HepG2 (cell line): Measurements from ENCODE around the gene KCNQ1OT1. TPM values are rescaled to one million over a fixed set of nuclear protein-coding genes. Genes with fewer than 3 reads are reported as not detected.

Experiments
- BRD4 ChIP-seq: sonication (generic); formaldehyde crosslinking; IDR thresholded peaks from 2 replicates; pipeline ENCODE4 v1.4.0; 2020; ENCODE audit warnings: missing genetic modification reagents
- ETV5 ChIP-seq: IDR thresholded peaks from 2 replicates; pipeline ENCODE4 v1.6.1; 2018; ENCODE audit warnings: missing biosample characterization, missing genetic modification reagents, inconsistent platforms, borderline replicate concordance
- FOXK2 ChIP-seq: fragments of 450-650 bp; IDR thresholded peaks from 2 replicates; pipeline ENCODE4 v1.6.1; 2016
- HMGXB4 ChIP-seq, 2 experiments: sonication (generic) in 1 of 2; formaldehyde crosslinking in 1 of 2; IDR thresholded peaks; 2 replicates each; pipeline versions ENCODE4 v1.4.0 to v1.6.1; 2018 to 2020; ENCODE audit warnings: missing genetic modification reagents in 2 of 2, borderline replicate concordance in 1 of 2, low read depth in 1 of 2, mild to moderate bottlenecking in 1 of 2, missing biosample characterization in 1 of 2
- HOXA9 ChIP-seq: sonication (generic); formaldehyde crosslinking; IDR thresholded peaks from 2 replicates; pipeline ENCODE4 v1.8.1; 2022; ENCODE audit warnings: missing genetic modification reagents, mild to moderate bottlenecking, moderate library complexity, borderline replicate concordance
- NFIB ChIP-seq: sonication (generic); formaldehyde crosslinking; IDR thresholded peaks from 2 replicates; pipeline ENCODE4 v1.9.0; 2021; ENCODE audit warnings: missing genetic modification reagents, mild to moderate bottlenecking, borderline replicate concordance
- NFKB2 ChIP-seq: sonication (generic); formaldehyde crosslinking; IDR thresholded peaks from 2 replicates; pipeline ENCODE4 v1.4.0; 2020; ENCODE audit warnings: missing genetic modification reagents, borderline replicate concordance
- PRDM4 ChIP-seq: sonication (generic); formaldehyde crosslinking; IDR thresholded peaks from 2 replicates; pipeline ENCODE4 v1.9.0; 2021; ENCODE audit warnings: missing genetic modification reagents, borderline replicate concordance
- SIX1 ChIP-seq: sonication (generic); formaldehyde crosslinking; IDR thresholded peaks from 2 replicates; pipeline ENCODE4 v1.4.0; 2020; ENCODE audit warnings: missing genetic modification reagents, borderline replicate concordance
- SKI ChIP-seq: fragments of 450-650 bp; IDR thresholded peaks from one replicate; pipeline ENCODE4 v1.6.1; 2018; ENCODE audit warnings: mild to moderate bottlenecking; ENCODE audit not compliant: partially characterized antibody
- SRSF9 ChIP-seq: fragments of 200-400 bp; formaldehyde crosslinking; IDR thresholded peaks from 2 replicates; pipeline ENCODE4 v1.6.1; 2018; ENCODE audit warnings: borderline replicate concordance, mild to moderate bottlenecking, low read depth, low read length; ENCODE audit not compliant: insufficient read depth, poor library complexity, severe bottlenecking
- TBX3 ChIP-seq: fragments of 450-650 bp; IDR thresholded peaks from 2 replicates; pipeline ENCODE4 v1.6.1; 2017; ENCODE audit warnings: antibody characterized with exemption, mild to moderate bottlenecking, inconsistent platforms, borderline replicate concordance
- ZBTB14 ChIP-seq: sonication (generic); formaldehyde crosslinking; IDR thresholded peaks from 2 replicates; pipeline ENCODE4 v1.4.0; 2020; ENCODE audit warnings: missing genetic modification reagents
- ZFP1 ChIP-seq: IDR thresholded peaks from 2 replicates; pipeline ENCODE4 v1.6.1; 2016
- ZKSCAN8 ChIP-seq: IDR thresholded peaks from 2 replicates; pipeline ENCODE4 v1.6.1; 2016; ENCODE audit warnings: borderline replicate concordance, missing genetic modification reagents, missing compliant biosample characterization
- ZNF230 ChIP-seq: sonication (generic); formaldehyde crosslinking; IDR thresholded peaks from 2 replicates; pipeline ENCODE4 v1.4.0; 2020; ENCODE audit warnings: mild to moderate bottlenecking, missing genetic modification reagents
- ZNF512B ChIP-seq: sonication (generic); formaldehyde crosslinking; IDR thresholded peaks from 2 replicates; pipeline ENCODE4 v1.5.1; 2020; ENCODE audit warnings: missing genetic modification reagents, mild to moderate bottlenecking, borderline replicate concordance
- polyA plus RNA-seq, 8 experiments: library from polyadenylated mRNA; depleted of rRNA in 3 of 8; stranded (reverse) in 7 of 8; unstranded in 1 of 8; fragments of >200 nt; fragmentation: Illumina TruSeq in 4 of 8; extraction: Trizol in 4 of 8; gene quantifications; 2 replicates each; pipeline versions ENCODE4 v1.2.1 to v1.2.3, GENCODE V29; 2011 to 2016; ENCODE audit warnings: low read depth in 4 of 8, missing spikeins in 1 of 8, mixed read lengths in 1 of 8; ENCODE audit not compliant: insufficient read depth in 1 of 8
- total RNA-seq, 5 experiments: library from RNA; depleted of rRNA; stranded (reverse); fragments of >200 nt; fragmentation: Illumina TruSeq; extraction: Trizol; gene quantifications; 2 replicates each; pipeline ENCODE4 v1.2.3, GENCODE V29; 2016; ENCODE audit warnings: low read depth in 1 of 5

Gene KCNQ1OT1
- total and polyA plus RNA-seq, 2 of the 13 experiments (the other 11 are each of a cell fraction or from before 2014, with no cell fraction given): 1.3 to 18.9 TPM

GRCh38 chr11:2730272-2731129 lies 30.7 kb upstream of the KCNQ1OT1 start (continued):
- TF ChIP-seq HMGXB4 (CRISPR knock-in tag; IDR thresholded peaks at IDR 0.05; ENCODE audit: borderline replicate concordance in 1 of 2, low read depth in 1 of 2): peak; percentile 44 to 57; a peak in 2 of 4 replicates
- no peak for TF ChIP-seq ZBTB14 (CRISPR knock-in tag)
- peak; percentile 40; the same call in 1 of the 2 replicates for TF ChIP-seq BRD4 (CRISPR knock-in tag)
- TF ChIP-seq SKI: peak; percentile 44
- TF ChIP-seq ZFP1 (CRISPR knock-in tag): 0 out of 2 replicates have a peak, but pooled peaks have one; percentile 30
- no peak for TF ChIP-seq PRDM4
- TF ChIP-seq ZNF512B: peak; percentile 56; the same call in 1 of the 2 replicates
- TF ChIP-seq HOXA9 (CRISPR knock-in tag): peak; percentile 37; the same call in 1 of the 2 replicates
- TF ChIP-seq NFKB2 (CRISPR knock-in tag): 0 out of 2 replicates have a peak, but pooled peaks have one; percentile 18
- TF ChIP-seq SRSF9: no peak
- 0 out of 2 replicates have a peak, but pooled peaks have one; percentile 78 for TF ChIP-seq ZKSCAN8 (CRISPR knock-in tag)
- TF ChIP-seq TBX3: peak; percentile 23; the same call in 1 of the 2 replicates
- TF ChIP-seq ZNF230 (CRISPR knock-in tag): no peak
- TF ChIP-seq FOXK2: no peak
- peak; percentile 12; the same call in 1 of the 2 replicates for TF ChIP-seq SIX1 (CRISPR knock-in tag)
- TF ChIP-seq ETV5 (CRISPR knock-in tag): peak; percentile 70; the same call in 1 of the 2 replicates
- no peak for TF ChIP-seq NFIB
